HFFc6 (cell line): ENCODE results near the gene PDE8B. TPM values are rescaled to one million over a fixed set of nuclear protein-coding genes. Genes with fewer than 3 reads are reported as not detected.

ENCODE experiments used
- DNase-seq: peaks from one replicate; pipeline ENCODE4 v3.0.0-alpha.2; 2018
- H3K27ac Mint-ChIP-seq: 2 replicates; pipeline ENCODE4 v1.8.0; 2020; ENCODE audit warnings: mild to moderate bottlenecking, mixed read lengths
- H3K27me3 Mint-ChIP-seq: 2 replicates; pipeline ENCODE4 v1.8.0; 2021; ENCODE audit warnings: mild to moderate bottlenecking, moderate library complexity, mixed read lengths; ENCODE audit not compliant: insufficient read depth
- H3K36me3 Mint-ChIP-seq: 2 replicates; pipeline ENCODE4 v1.8.0; 2021; ENCODE audit warnings: low read depth, mixed read lengths
- H3K4me1 Mint-ChIP-seq: 2 replicates; pipeline ENCODE4 v1.8.0; 2020; ENCODE audit warnings: low read depth, mixed read lengths
- H3K4me3 Mint-ChIP-seq: 2 replicates; pipeline ENCODE4 v1.8.0; 2020; ENCODE audit warnings: mild to moderate bottlenecking, moderate library complexity, mixed read lengths
- H3K9me3 Mint-ChIP-seq: 2 replicates; pipeline ENCODE4 v1.8.0; 2020; ENCODE audit warnings: mild to moderate bottlenecking, mixed read lengths
- total RNA-seq, 6 experiments: library from RNA; stranded (reverse); fragmentation: NEBNext Ultra II Directional; extraction: Animal tissue kit (Norgen Biotek cat#: 25700); gene quantifications; 2 replicates in 1 of 6; 3 replicates in 5 of 6; pipeline ENCODE4 v1.2.3, GENCODE V29; 2021
- TF ChIP-seq, protein P1 (sequence below): fragments of 200-600 bp; sonication (generic); IDR thresholded peaks from 2 replicates; pipeline ENCODE4 v1.5.0; 2021; ENCODE audit warnings: antibody characterized with exemption, mild to moderate bottlenecking

PDE8B gene
- total RNA-seq, 6 experiments from 2014 or later, result 0.14 TPM; not detected in 5

DNA sequence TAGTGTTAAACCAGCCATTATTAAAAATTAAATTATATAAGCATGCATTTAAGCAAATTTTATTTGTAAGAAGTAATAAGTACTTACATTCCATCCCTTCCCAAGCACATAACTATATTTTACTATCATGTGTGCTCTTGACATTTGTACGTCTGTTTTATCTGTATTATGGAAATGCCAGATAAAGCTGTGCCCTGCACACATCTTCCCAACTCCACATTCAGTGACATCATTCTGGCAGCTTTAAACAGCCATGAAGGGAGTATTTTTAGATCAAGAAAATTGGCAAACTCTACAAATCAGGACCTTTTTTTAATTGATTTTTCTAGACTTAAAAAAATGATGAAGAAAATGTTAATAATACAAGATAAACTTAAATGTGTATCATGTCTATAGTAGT lies 150.5 kb downstream of the PDE8B start:
- peaks cover 35% of the 10 kb centered on the region for H3K4me1 Mint-ChIP-seq
- TF ChIP-seq, protein P1, sequence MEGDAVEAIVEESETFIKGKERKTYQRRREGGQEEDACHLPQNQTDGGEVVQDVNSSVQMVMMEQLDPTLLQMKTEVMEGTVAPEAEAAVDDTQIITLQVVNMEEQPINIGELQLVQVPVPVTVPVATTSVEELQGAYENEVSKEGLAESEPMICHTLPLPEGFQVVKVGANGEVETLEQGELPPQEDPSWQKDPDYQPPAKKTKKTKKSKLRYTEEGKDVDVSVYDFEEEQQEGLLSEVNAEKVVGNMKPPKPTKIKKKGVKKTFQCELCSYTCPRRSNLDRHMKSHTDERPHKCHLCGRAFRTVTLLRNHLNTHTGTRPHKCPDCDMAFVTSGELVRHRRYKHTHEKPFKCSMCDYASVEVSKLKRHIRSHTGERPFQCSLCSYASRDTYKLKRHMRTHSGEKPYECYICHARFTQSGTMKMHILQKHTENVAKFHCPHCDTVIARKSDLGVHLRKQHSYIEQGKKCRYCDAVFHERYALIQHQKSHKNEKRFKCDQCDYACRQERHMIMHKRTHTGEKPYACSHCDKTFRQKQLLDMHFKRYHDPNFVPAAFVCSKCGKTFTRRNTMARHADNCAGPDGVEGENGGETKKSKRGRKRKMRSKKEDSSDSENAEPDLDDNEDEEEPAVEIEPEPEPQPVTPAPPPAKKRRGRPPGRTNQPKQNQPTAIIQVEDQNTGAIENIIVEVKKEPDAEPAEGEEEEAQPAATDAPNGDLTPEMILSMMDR, result no peak
- no peak overlapping the region for H3K4me3 Mint-ChIP-seq
- DNase-seq, result no peak
- H3K9me3 Mint-ChIP-seq, result no peaks in the 10 kb centered on the region
- peaks cover 12% of the 10 kb centered on the region for H3K27me3 Mint-ChIP-seq
- H3K27ac Mint-ChIP-seq, result no peak overlapping the region
- no peaks in the 10 kb centered on the region for H3K36me3 Mint-ChIP-seq

DNA sequence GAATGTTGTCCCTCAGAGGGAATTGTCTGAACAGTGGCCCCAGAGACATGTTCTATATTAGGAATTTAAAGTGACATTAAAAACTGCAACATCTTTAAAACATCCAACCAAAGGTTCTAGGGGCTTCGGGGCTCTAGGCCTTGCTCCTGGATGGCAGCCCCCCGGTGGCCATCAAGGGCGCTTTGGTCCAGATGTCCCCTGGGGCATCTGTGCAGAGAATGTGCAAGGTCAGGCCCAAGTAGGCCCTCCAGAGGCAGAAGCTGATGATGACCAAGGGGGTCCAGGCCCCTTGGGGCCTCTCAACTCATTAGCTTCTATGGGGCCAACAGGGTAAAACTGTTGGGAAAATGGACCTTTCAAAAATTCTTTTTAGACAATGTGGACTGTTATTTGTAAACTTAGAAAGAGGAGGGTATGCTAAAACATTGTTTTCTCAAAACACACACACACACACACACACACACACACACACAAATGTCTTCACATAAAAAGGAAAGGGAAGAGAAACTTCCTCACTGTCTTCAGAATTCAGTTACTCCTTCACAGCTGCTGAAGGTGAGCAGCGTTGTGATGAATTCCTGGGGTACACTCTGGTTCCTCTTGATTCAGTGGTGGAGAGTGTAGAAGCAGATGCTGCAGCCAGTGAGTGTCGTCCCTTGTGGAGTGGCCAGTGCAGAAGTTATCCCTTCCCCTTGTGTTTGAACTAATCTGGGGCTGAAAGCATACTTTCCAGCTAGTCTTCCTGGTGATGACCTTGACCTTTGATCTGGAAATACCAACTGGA lies 156.4 kb downstream of the PDE8B start:
- Mint-ChIP-seq H3K9me3 (no peaks in the 10 kb centered on the region), H3K4me1 (no peaks in the 10 kb centered on the region), H3K36me3 (no peaks in the 10 kb centered on the region), H3K27me3 (peaks cover 16% of the 10 kb centered on the region), H3K4me3 (no peak overlapping the region), H3K27ac (no peak overlapping the region)
- DNase-seq, result no peak
- TF ChIP-seq, protein P1, result no peak

DNA sequence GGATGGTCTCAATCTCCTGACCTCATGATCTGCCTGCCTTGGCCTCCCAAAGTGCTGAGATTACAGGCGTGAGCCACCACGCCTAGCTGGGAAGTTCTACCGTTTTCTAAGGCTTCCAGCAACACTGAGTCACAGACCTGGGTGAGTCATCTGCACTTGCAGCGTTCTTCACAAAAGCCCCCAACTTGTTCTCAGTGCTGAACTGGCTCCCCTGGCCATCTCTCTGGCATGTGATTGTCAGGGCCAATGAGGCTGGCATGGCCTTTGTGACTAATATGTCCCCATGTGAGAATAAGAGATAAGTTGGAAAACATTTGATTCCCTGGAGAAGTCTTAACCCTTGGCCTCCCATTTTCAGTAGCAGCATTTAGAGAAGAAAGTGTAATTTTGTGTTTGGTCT lies 157.3 kb downstream of the PDE8B start:
- Mint-ChIP-seq H3K4me3 (no peak overlapping the region), H3K36me3 (no peaks in the 10 kb centered on the region), H3K4me1 (no peaks in the 10 kb centered on the region), H3K9me3 (no peaks in the 10 kb centered on the region), H3K27me3 (peaks cover 18% of the 10 kb centered on the region), H3K27ac (no peak overlapping the region)
- TF ChIP-seq, protein P1, result no peak
- peak; percentile 18 for DNase-seq

DNA sequence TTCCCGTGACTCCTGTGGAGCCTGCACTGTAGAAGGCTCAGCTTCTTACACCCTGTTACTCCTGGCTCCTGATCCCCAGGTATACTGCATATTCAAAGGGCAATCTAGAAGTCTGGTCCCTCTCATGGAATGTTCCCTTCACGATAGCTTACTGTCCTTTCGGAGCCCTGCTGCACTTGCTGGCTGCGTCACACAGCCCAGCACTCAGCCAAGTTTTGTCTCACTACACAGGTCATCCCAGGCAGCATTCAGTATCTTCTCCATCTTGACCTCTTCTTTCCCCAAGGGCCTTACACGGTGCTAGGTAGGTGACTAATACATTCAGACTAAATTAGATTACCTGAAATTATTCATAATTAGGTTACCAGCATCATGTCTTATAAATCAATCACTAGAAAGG lies 157.9 kb downstream of the PDE8B start:
- no peaks in the 10 kb centered on the region for H3K9me3 Mint-ChIP-seq

DNA sequence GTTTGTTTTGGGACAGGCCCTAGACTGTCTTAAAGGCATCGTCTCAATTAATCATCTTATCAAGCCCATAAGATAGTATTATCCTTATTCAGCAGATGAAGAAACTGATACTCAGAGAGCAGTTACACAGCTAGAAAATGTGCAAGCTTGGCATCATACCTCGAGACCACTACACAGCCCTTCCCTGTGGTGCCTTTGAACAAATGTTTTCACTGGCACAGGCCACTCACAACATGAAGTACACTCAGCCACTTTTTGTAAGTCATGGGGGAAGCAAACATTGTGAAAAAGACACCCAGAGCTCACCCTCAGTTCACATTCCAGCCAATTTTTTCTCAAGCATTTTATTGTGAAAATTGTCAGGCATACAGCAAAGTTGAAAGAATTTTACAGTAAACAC lies 159.1 kb downstream of the PDE8B start:
- Mint-ChIP-seq H3K4me1 (no peaks in the 10 kb centered on the region), H3K9me3 (no peaks in the 10 kb centered on the region), H3K36me3 (no peaks in the 10 kb centered on the region), H3K4me3 (no peak overlapping the region), H3K27me3 (peaks cover 14% of the 10 kb centered on the region), H3K27ac (no peak overlapping the region)
- TF ChIP-seq, protein P1, result no peak
- DNase-seq, result no peak

More for the DNA sequence above, 157.9 kb downstream of the PDE8B start:
- Mint-ChIP-seq H3K4me3 (no peak overlapping the region), H3K27me3 (peaks cover 18% of the 10 kb centered on the region), H3K27ac (no peak overlapping the region), H3K4me1 (no peaks in the 10 kb centered on the region), H3K36me3 (no peaks in the 10 kb centered on the region)
- DNase-seq, result no peak
- TF ChIP-seq, protein P1, result no peak
